Ammon's horn (tissue), 1 donor: ENCODE data around the gene LAMC1.

Source experiments
- DNase-seq: peaks from one replicate; pipeline ENCODE4 v3.0.0-alpha.2; 2016; ENCODE audit warnings: low spot score

The LAMC1 gene

GRCh38 chr1:183106746-183107145 lies 83.5 kb downstream of the LAMC1 start:
- no peak for DNase-seq

GRCh38 chr1:183110326-183110880 lies 87.2 kb downstream of the LAMC1 start:
- DNase-seq: no peak

- no peak for DNase-seq
These were observed 91.2 kb downstream of the LAMC1 start for GRCh38 chr1:183114441-183114840.

GRCh38 chr1:183116416-183116815 lies 93.2 kb downstream of the LAMC1 start:
- no peak for DNase-seq

- DNase-seq: no peak
These were observed 98.4 kb downstream of the LAMC1 start for GRCh38 chr1:183121609-183122008.

- no peak for DNase-seq
These were observed 101.0 kb downstream of the LAMC1 start for GRCh38 chr1:183124259-183124658.

- no peak for DNase-seq
These were observed 102.2 kb downstream of the LAMC1 start for GRCh38 chr1:183125279-183125999.

- DNase-seq: no peak
These were observed 102.8 kb downstream of the LAMC1 start for GRCh38 chr1:183126000-183126366.

GRCh38 chr1:183126528-183126927 lies 103.3 kb downstream of the LAMC1 start:
- DNase-seq: no peak

GRCh38 chr1:183129921-183130690 lies 106.9 kb downstream of the LAMC1 start:
- DNase-seq: no peak

GRCh38 chr1:183131166-183131565 lies 107.9 kb downstream of the LAMC1 start:
- DNase-seq: no peak

- no peak for DNase-seq
These were observed 112.1 kb downstream of the LAMC1 start for GRCh38 chr1:183135336-183135735.

- no peak for DNase-seq
These were observed 114.6 kb downstream of the LAMC1 start for GRCh38 chr1:183137782-183138181.

GRCh38 chr1:183138301-183138700 lies 115.1 kb downstream of the LAMC1 start:
- DNase-seq: no peak

GRCh38 chr1:183139281-183139942 lies 116.2 kb downstream of the LAMC1 start:
- DNase-seq: no peak

- no peak for DNase-seq
These were observed 117.4 kb downstream of the LAMC1 start for GRCh38 chr1:183140633-183141032.

- no peak for DNase-seq
These were observed 119.0 kb downstream of the LAMC1 start for GRCh38 chr1:183142171-183142570.

GRCh38 chr1:183143576-183144315 lies 120.5 kb downstream of the LAMC1 start:
- DNase-seq: no peak

GRCh38 chr1:183144752-183145151 lies 121.5 kb downstream of the LAMC1 start:
- DNase-seq: no peak

GRCh38 chr1:183147735-183148134 lies 124.5 kb downstream of the LAMC1 start:
- no peak for DNase-seq

- no peak for DNase-seq
These were observed 125.4 kb downstream of the LAMC1 start for GRCh38 chr1:183148599-183148998.

GRCh38 chr1:183149273-183149672 lies 126.1 kb downstream of the LAMC1 start:
- no peak for DNase-seq
